Uterus (tissue), 2 donors: ENCODE measurements around the gene CREM.

Experiments used
- CTCF ChIP-seq, 4 experiments: fragments of 200-600 bp in 2 of 4; fragments of 450-650 bp in 2 of 4; sonication (generic) in 2 of 4; IDR thresholded peaks; one replicate each; pipeline ENCODE4 v1.5.1; 2016 to 2019; ENCODE audit warnings: antibody characterized with exemption in 4 of 4, mild to moderate bottlenecking in 2 of 4, moderate library complexity in 1 of 4
- POLR2A ChIP-seq, 2 donors: fragments of 450-650 bp; IDR thresholded peaks; one replicate each; pipeline ENCODE4 v1.6.1; 2016; ENCODE audit warnings: antibody characterized with exemption in 2 of 2, mild to moderate bottlenecking in 1 of 2, moderate library complexity in 1 of 2

- TF ChIP-seq CTCF (IDR thresholded peaks at IDR 0.05) (no peak), POLR2A (IDR thresholded peaks at IDR 0.05) (no peak)
Measured at GRCh38 chr10:35135861-35136260, 9.2 kb downstream of the CREM start.
